BJ (cell line): ENCODE data around the gene RNF175. TPM values are rescaled to one million over a fixed set of nuclear protein-coding genes. Genes with fewer than 3 reads are reported as not detected.

ENCODE experiments used
- CTCF ChIA-PET: fragments of 350-600 bp; formaldehyde crosslinking; extraction: SDS; loops from one replicate; lab custom pipeline; 2021; ENCODE audit warnings: antibody characterized with exemption, inconsistent platforms; lab: Yijun Ruan, JAX
- POLR2A ChIA-PET: fragments of 300-600 bp; sonication (Branson Sonifier 250); formaldehyde crosslinking; extraction: SDS; loops from one replicate; lab custom pipeline; 2021; ENCODE audit warnings: antibody characterized with exemption; lab: Charles Lee
- DNase-seq: peaks from one replicate; pipeline ENCODE4 v3.0.0-alpha.2; 2011; ENCODE audit warnings: low read depth
- H3K27me3 ChIP-seq: 2 replicates; pipeline ENCODE4 v1.6.0; 2011; ENCODE audit warnings: low read length; ENCODE audit not compliant: control insufficient read depth, insufficient read depth
- H3K36me3 ChIP-seq: 2 replicates; pipeline ENCODE4 v1.5.1; 2011; ENCODE audit warnings: low read length; ENCODE audit not compliant: control insufficient read depth, insufficient read depth
- H3K4me3 ChIP-seq: 2 replicates; pipeline ENCODE4 v1.5.1; 2011; ENCODE audit warnings: low read depth, mild to moderate bottlenecking, control low read depth, low read length
- polyA plus RNA-seq: library from polyadenylated mRNA; depleted of rRNA; stranded (reverse); fragments of >200 nt; gene quantifications from 2 replicates; pipeline ENCODE4 v1.2.3, GENCODE V29; 2011
- TF ChIP-seq, protein P1 (sequence below): IDR thresholded peaks from 2 replicates; pipeline ENCODE4 v1.5.1; 2011; ENCODE audit warnings: low read depth, mild to moderate bottlenecking, control low read depth, inconsistent platforms, low read length, moderate library complexity; ENCODE audit not compliant: insufficient read depth

The RNF175 gene
- polyA plus RNA-seq, 1 experiment = not detected

DNA sequence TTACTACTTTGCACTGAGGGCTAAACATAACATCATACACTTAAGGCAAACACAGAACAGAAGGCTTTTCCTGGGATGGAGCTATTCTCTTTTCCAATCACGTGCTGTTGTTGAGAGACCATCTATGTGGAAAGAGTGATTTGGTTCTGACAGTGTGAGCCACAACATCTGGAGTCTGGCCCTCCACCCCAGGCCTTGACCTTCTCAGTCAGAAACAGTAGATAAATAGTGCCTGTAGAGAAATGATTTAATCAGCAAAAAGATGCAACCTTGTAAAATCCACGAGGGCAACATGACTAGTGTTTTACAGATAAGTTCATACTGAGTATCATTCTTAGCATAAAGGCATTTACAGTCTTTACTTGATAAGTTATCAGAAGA, 39.9 kb upstream of the RNF175 start:
- POLR2A ChIA-PET = no interaction called here

DNA sequence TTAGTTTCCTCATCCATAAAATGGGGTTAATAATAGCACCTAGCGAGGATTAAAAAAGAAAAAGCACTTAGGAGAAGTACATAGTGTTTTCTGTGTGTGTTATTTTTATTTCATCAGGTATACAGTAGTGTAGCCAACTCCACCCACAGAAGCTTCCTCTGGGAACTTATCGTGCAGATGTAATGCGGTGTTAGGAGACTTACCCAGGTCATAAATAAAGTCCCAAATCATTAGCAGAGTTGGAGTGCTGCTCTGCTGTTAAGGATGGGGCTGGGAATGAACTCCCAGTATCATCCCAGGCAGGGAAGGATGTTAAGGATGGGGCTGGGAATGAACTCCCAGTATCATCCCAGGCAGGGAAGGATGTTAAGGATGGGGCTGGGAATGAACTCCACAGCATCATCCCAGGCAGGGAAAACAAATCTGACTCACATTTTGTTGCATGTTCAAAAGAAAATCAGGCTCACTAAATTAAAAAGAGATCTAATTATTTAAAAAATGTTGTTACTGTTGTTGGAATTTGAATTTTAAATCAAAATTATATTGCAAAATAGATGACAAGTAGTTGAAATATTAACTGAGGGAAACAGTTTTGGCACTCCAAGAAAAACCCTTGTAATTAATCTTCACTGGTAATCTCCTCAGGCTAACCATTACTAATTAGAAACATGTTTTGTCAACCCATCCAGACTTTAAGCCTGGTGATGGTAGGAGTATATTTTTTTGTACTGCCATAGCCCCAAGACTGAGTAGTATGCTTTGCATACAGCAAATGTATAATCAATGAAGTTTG, 39.3 kb upstream of the RNF175 start:
- CTCF ChIA-PET = no interaction called here
- POLR2A ChIA-PET = no interaction called here
- TF ChIP-seq, protein P1, sequence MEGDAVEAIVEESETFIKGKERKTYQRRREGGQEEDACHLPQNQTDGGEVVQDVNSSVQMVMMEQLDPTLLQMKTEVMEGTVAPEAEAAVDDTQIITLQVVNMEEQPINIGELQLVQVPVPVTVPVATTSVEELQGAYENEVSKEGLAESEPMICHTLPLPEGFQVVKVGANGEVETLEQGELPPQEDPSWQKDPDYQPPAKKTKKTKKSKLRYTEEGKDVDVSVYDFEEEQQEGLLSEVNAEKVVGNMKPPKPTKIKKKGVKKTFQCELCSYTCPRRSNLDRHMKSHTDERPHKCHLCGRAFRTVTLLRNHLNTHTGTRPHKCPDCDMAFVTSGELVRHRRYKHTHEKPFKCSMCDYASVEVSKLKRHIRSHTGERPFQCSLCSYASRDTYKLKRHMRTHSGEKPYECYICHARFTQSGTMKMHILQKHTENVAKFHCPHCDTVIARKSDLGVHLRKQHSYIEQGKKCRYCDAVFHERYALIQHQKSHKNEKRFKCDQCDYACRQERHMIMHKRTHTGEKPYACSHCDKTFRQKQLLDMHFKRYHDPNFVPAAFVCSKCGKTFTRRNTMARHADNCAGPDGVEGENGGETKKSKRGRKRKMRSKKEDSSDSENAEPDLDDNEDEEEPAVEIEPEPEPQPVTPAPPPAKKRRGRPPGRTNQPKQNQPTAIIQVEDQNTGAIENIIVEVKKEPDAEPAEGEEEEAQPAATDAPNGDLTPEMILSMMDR = no peak
- no peaks in the 10 kb centered on the region; the same call in 1 of the 2 replicates for H3K27me3 ChIP-seq
- no peak overlapping the region for H3K4me3 ChIP-seq
- DNase-seq = no peak
- no peaks in the 10 kb centered on the region for H3K36me3 ChIP-seq

More for the DNA sequence above, 39.9 kb upstream of the RNF175 start:
- TF ChIP-seq, protein P1 = no peak
- CTCF ChIA-PET = no interaction called here
- no peak overlapping the region for H3K4me3 ChIP-seq
- H3K36me3 ChIP-seq = no peaks in the 10 kb centered on the region
- DNase-seq = no peak
- H3K27me3 ChIP-seq = no peaks in the 10 kb centered on the region; the same call in 1 of the 2 replicates

DNA sequence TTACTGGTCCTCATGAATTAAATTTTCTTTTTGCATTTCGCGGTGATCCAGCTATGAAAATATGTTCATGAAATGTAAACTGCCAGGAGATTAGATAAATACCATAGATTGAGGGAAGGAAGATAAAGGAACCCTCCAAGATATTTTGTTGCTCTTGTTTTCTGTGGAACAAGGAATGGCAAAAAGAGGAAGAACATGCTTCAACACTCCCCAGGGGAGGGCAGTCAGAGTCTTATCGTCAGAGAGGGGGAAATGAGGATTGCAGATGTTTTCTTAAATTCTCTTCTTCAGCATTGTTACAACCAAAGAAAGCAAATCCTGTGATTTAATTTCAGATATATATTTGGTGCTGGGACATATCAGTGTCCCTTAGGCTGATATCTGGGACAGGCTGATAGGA, 38.6 kb upstream of the RNF175 start:
- CTCF ChIA-PET = no interaction called here
- TF ChIP-seq, protein P1 = no peak
- DNase-seq = no peak
- Histone ChIP-seq H3K4me3 (no peak overlapping the region), H3K27me3 (peaks cover 2% of the 10 kb centered on the region), H3K36me3 (no peaks in the 10 kb centered on the region)
- POLR2A ChIA-PET = interaction anchor here (0.7 kb wide), 1 partner anchor 11 kb away, joined by 3 read pairs; no protein-coding TSS in a partner anchor

DNA sequence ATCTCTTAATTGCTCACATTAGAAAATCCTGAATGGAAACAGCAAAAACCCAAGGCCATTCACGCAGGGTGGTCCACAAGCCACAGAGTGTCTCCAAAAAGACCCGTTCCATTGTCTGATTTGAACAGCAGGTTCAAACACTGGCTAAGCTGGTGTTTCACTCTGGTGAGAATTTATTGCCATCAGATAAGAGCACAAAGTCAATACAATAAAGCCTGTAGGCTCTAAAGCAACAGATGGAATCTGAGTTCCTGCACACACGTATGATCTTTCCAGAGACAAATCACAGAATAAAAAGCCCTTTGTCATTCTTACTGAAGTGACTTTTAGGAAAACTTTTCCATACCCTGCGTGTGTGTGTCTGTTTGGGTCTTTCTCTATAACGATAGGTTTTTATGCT, 34.2 kb upstream of the RNF175 start:
- DNase-seq = no peak
- POLR2A ChIA-PET = no interaction called here
- H3K27me3 ChIP-seq = peaks cover 33% of the 10 kb centered on the region
- H3K4me3 ChIP-seq = no peak overlapping the region
- CTCF ChIA-PET = interaction anchor here (0.7 to 1.0 kb wide), 2 partner anchors 397 to 536 kb away, joined by 3 to 5 read pairs; no protein-coding TSS in a partner anchor
- H3K36me3 ChIP-seq = no peaks in the 10 kb centered on the region
- TF ChIP-seq, protein P1 = no peak

DNA sequence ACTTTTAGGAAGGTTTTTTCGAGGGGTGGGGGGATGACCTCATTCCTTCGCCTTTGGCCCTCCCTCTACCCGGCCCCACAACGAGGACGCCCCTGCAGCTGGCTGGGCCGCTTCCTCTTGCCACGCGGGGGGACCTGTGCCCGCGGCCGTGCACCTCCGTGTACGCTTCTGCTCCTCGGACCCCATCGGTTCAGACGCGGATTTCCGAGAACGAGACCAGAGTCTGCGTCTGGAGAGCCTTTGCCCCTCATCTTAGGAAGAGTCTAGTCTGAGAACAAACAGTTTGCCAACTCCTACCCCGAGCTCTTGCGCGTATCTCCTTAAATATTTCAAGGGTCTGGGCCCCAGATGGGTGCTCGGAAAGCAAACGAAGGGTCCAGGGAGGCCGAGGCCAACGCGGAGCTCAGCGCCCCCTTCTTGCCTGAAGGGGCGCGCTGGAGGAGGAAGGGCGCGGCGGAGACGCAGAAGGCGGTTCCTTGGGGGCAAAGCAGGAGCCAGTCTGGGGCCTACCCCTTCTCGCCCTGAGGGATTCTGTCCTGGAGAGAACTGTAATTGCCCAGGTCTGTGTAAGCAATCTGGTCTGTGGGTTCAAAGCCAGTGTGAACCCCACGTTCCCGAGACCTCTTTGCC, 32.9 kb upstream of the RNF175 start:
- Histone ChIP-seq H3K27me3 (peaks cover 42% of the 10 kb centered on the region), H3K4me3 (no peak overlapping the region), H3K36me3 (no peaks in the 10 kb centered on the region)
- no peak for DNase-seq
- TF ChIP-seq, protein P1 = no peak
- CTCF ChIA-PET = interaction anchor here (0.5 to 1.4 kb wide), 5 partner anchors 14 to 520 kb away, joined by 3 to 6 read pairs (median 4); no protein-coding TSS in a partner anchor
- POLR2A ChIA-PET = no interaction called here
